Activated naive CD8-positive, alpha-beta T cell treated with anti-CD3 and anti-CD28 coated beads, Interleukin-2, amount 50 U/mL, for 24 hours (primary cell): ENCODE data around the gene AMMECR1L.

Experiments
- ATAC-seq: fragments of 150-1000 bp; cut with Tn5 transposase; one replicate; pipeline ENCODE4 v1.10.0; 2021
- DNase-seq: peaks from one replicate; pipeline ENCODE4 v3.0.0; 2021
- H3K27ac Mint-ChIP-seq: one replicate; pipeline ENCODE4 v1.8.0; 2021; ENCODE audit warnings: mild to moderate bottlenecking, mixed read lengths
- H3K27me3 Mint-ChIP-seq: one replicate; pipeline ENCODE4 v1.8.0; 2021; ENCODE audit warnings: mixed read lengths
- H3K36me3 Mint-ChIP-seq: one replicate; pipeline ENCODE4 v1.8.0; 2021; ENCODE audit warnings: low read depth, mixed read lengths
- H3K4me1 Mint-ChIP-seq: one replicate; pipeline ENCODE4 v1.8.0; 2021; ENCODE audit warnings: mixed read lengths
- H3K4me3 Mint-ChIP-seq: one replicate; pipeline ENCODE4 v1.8.0; 2021; ENCODE audit warnings: mild to moderate bottlenecking, moderate library complexity, mixed read lengths
- H3K9me3 Mint-ChIP-seq: one replicate; pipeline ENCODE4 v1.8.0; 2021; ENCODE audit warnings: mixed read lengths

Gene AMMECR1L

GRCh38 chr2:127874378-127875269 is 11.1 kb downstream of the AMMECR1L start:
- Mint-ChIP-seq H3K4me3 (no peak overlapping the region), H3K36me3 (peaks cover 31% of the 10 kb centered on the region), H3K27me3 (no peaks in the 10 kb centered on the region), H3K9me3 (no peaks in the 10 kb centered on the region), H3K27ac (peak overlapping the region; percentile 59), H3K4me1 (peaks cover 27% of the 10 kb centered on the region)
- ATAC-seq: peak; percentile 79
- no peak for DNase-seq

GRCh38 chr2:127873707-127874303 is 12.0 kb downstream of the AMMECR1L start:
- Mint-ChIP-seq H3K4me1 (peaks cover 23% of the 10 kb centered on the region), H3K9me3 (no peaks in the 10 kb centered on the region), H3K4me3 (no peak overlapping the region), H3K27me3 (no peaks in the 10 kb centered on the region), H3K27ac (no peak overlapping the region), H3K36me3 (peaks cover 35% of the 10 kb centered on the region)
- no peak for DNase-seq
- ATAC-seq: no peak

GRCh38 chr2:127872354-127872753 is 13.4 kb downstream of the AMMECR1L start:
- H3K4me1 Mint-ChIP-seq: peaks cover 22% of the 10 kb centered on the region
- no peak overlapping the region for H3K4me3 Mint-ChIP-seq
- no peak overlapping the region for H3K27ac Mint-ChIP-seq

GRCh38 chr2:127865926-127866325 is 19.8 kb downstream of the AMMECR1L start:
- peaks cover 48% of the 10 kb centered on the region for H3K36me3 Mint-ChIP-seq
- DNase-seq: no peak

More at GRCh38 chr2:127872354-127872753, 13.4 kb downstream of the AMMECR1L start:
- ATAC-seq: no peak
- DNase-seq: no peak
- H3K27me3 Mint-ChIP-seq: no peaks in the 10 kb centered on the region
- H3K36me3 Mint-ChIP-seq: peaks cover 43% of the 10 kb centered on the region
- no peaks in the 10 kb centered on the region for H3K9me3 Mint-ChIP-seq

GRCh38 chr2:127864877-127865276 is 20.9 kb downstream of the AMMECR1L start:
- no peak for DNase-seq
- Mint-ChIP-seq H3K27ac (no peak overlapping the region), H3K9me3 (no peaks in the 10 kb centered on the region), H3K36me3 (peaks cover 44% of the 10 kb centered on the region), H3K27me3 (no peaks in the 10 kb centered on the region), H3K4me3 (no peak overlapping the region), H3K4me1 (peaks cover under 1% of the 10 kb centered on the region)
- ATAC-seq: no peak

More at GRCh38 chr2:127865926-127866325, 19.8 kb downstream of the AMMECR1L start:
- no peak for ATAC-seq
- Mint-ChIP-seq H3K27ac (no peak overlapping the region), H3K4me3 (no peak overlapping the region), H3K27me3 (no peaks in the 10 kb centered on the region), H3K4me1 (no peaks in the 10 kb centered on the region), H3K9me3 (no peaks in the 10 kb centered on the region)

GRCh38 chr2:127862228-127862627 is 23.5 kb downstream of the AMMECR1L start:
- Mint-ChIP-seq H3K27ac (no peak overlapping the region), H3K9me3 (no peaks in the 10 kb centered on the region), H3K27me3 (no peaks in the 10 kb centered on the region), H3K4me1 (peaks cover 15% of the 10 kb centered on the region), H3K36me3 (peaks cover 34% of the 10 kb centered on the region), H3K4me3 (no peak overlapping the region)
- DNase-seq (no peak), ATAC-seq (no peak)

- Mint-ChIP-seq H3K4me1 (peaks cover 32% of the 10 kb centered on the region), H3K4me3 (no peak overlapping the region), H3K36me3 (peaks cover 34% of the 10 kb centered on the region), H3K9me3 (no peaks in the 10 kb centered on the region), H3K27ac (no peak overlapping the region), H3K27me3 (no peaks in the 10 kb centered on the region)
- ATAC-seq (no peak), DNase-seq (no peak)
Measured at GRCh38 chr2:127860130-127860529, 25.6 kb downstream of the AMMECR1L start.

GRCh38 chr2:127859712-127860085 is 26.1 kb downstream of the AMMECR1L start:
- no peak for ATAC-seq

GRCh38 chr2:127857265-127857808 is 28.4 kb downstream of the AMMECR1L start:
- Mint-ChIP-seq H3K4me1 (peaks cover 54% of the 10 kb centered on the region), H3K36me3 (peaks cover 33% of the 10 kb centered on the region), H3K9me3 (no peaks in the 10 kb centered on the region), H3K27ac (peak overlapping the region; percentile 95), H3K27me3 (no peaks in the 10 kb centered on the region), H3K4me3 (peak overlapping the region; percentile 98)
- no peak for DNase-seq
- ATAC-seq: no peak

More at GRCh38 chr2:127859712-127860085, 26.1 kb downstream of the AMMECR1L start:
- peak; percentile 61 for DNase-seq
- no peaks in the 10 kb centered on the region for H3K27me3 Mint-ChIP-seq
- peaks cover 36% of the 10 kb centered on the region for H3K4me1 Mint-ChIP-seq
- no peak overlapping the region for H3K27ac Mint-ChIP-seq
- H3K36me3 Mint-ChIP-seq: peaks cover 32% of the 10 kb centered on the region
- H3K4me3 Mint-ChIP-seq: peak overlapping the region; percentile 24
- H3K9me3 Mint-ChIP-seq: no peaks in the 10 kb centered on the region

GRCh38 chr2:127853671-127854070 is 32.1 kb downstream of the AMMECR1L start:
- DNase-seq (no peak), ATAC-seq (no peak)
- H3K4me3 Mint-ChIP-seq: no peak overlapping the region
- H3K27me3 Mint-ChIP-seq: no peaks in the 10 kb centered on the region
- H3K4me1 Mint-ChIP-seq: peaks cover 48% of the 10 kb centered on the region
- peak overlapping the region; percentile 6 for H3K27ac Mint-ChIP-seq
- no peaks in the 10 kb centered on the region for H3K9me3 Mint-ChIP-seq
- peaks cover 60% of the 10 kb centered on the region for H3K36me3 Mint-ChIP-seq

- ATAC-seq: no peak
- Mint-ChIP-seq H3K9me3 (no peaks in the 10 kb centered on the region), H3K27ac (no peak overlapping the region), H3K27me3 (no peaks in the 10 kb centered on the region), H3K4me3 (no peak overlapping the region), H3K36me3 (peaks cover 67% of the 10 kb centered on the region), H3K4me1 (peaks cover 41% of the 10 kb centered on the region)
- DNase-seq: no peak
Measured at GRCh38 chr2:127852388-127852787, 33.4 kb downstream of the AMMECR1L start.

GRCh38 chr2:127847931-127848330 is 37.8 kb downstream of the AMMECR1L start:
- ATAC-seq: no peak
- H3K27me3 Mint-ChIP-seq: no peaks in the 10 kb centered on the region
- no peak overlapping the region for H3K27ac Mint-ChIP-seq
- no peak overlapping the region for H3K4me3 Mint-ChIP-seq
- peaks cover 65% of the 10 kb centered on the region for H3K36me3 Mint-ChIP-seq
- no peak for DNase-seq
- H3K4me1 Mint-ChIP-seq: peaks cover 4% of the 10 kb centered on the region
- no peaks in the 10 kb centered on the region for H3K9me3 Mint-ChIP-seq

- DNase-seq: no peak
- Mint-ChIP-seq H3K36me3 (peaks cover 44% of the 10 kb centered on the region), H3K27me3 (no peaks in the 10 kb centered on the region), H3K9me3 (no peaks in the 10 kb centered on the region), H3K4me1 (no peaks in the 10 kb centered on the region), H3K27ac (no peak overlapping the region), H3K4me3 (no peak overlapping the region)
- ATAC-seq: no peak
Measured at GRCh38 chr2:127844973-127845372, 40.8 kb downstream of the AMMECR1L start.

GRCh38 chr2:127843677-127844076 is 42.1 kb downstream of the AMMECR1L start:
- no peaks in the 10 kb centered on the region for H3K27me3 Mint-ChIP-seq
- DNase-seq: no peak

More at GRCh38 chr2:127843677-127844076, 42.1 kb downstream of the AMMECR1L start:
- Mint-ChIP-seq H3K4me1 (no peaks in the 10 kb centered on the region), H3K36me3 (peaks cover 32% of the 10 kb centered on the region), H3K9me3 (no peaks in the 10 kb centered on the region), H3K4me3 (no peak overlapping the region), H3K27ac (no peak overlapping the region)
- ATAC-seq: no peak
